ENCODE results near the gene MLLT1. TPM values are rescaled to one million over a fixed set of nuclear protein-coding genes. Genes with fewer than 3 reads are reported as not detected.

Gene MLLT1
- total RNA-seq, 2 donors from 2014 or later = 16.3 to 23.7 TPM

GRCh38 chr19:6267552-6268381 lies 12.0 kb downstream of the MLLT1 start:
- TF ChIP-seq POLR2A (IDR thresholded peaks at IDR 0.05) = no peak
- no peak for TF ChIP-seq CTCF (IDR thresholded peaks at IDR 0.05)
- ATAC-seq (no peak), DNase-seq (no peak)
- Histone ChIP-seq H3K27me3 (no peaks in the 10 kb centered on the region), H3K4me3 (no peak overlapping the region), H3K36me3 (replicated peaks in 1 of 2; ENCODE audit: insufficient read depth in 1 of 2, low read depth in 2 of 2) (peaks cover 0 to 4% of the 10 kb centered on the region in 2 donors), H3K27ac (no peak overlapping the region), H3K4me1 (peaks cover 30% of the 10 kb centered on the region), H3K9me3 (no peaks in the 10 kb centered on the region)
- intact Hi-C loops (cut with DNase I) = loop anchor here (5.0 kb wide), 1 partner anchor 35 kb away; no protein-coding TSS in a partner anchor
- WGBS, 2 donors = 80 to 86% methylated on average over 17 of the region's 17 CpGs

GRCh38 chr19:6264803-6265202 lies 15.0 kb downstream of the MLLT1 start:
- 81 to 91% methylated on average over 4 of the region's 4 CpGs for WGBS, 2 donors
- H3K27me3 ChIP-seq = no peaks in the 10 kb centered on the region
- H3K4me1 ChIP-seq = peaks cover under 1% of the 10 kb centered on the region
- no peak for DNase-seq
- TF ChIP-seq POLR2A (IDR thresholded peaks at IDR 0.05) (no peak), CTCF (IDR thresholded peaks at IDR 0.05) (no peak)
- H3K27ac ChIP-seq = no peak overlapping the region
- H3K9me3 ChIP-seq = no peaks in the 10 kb centered on the region
- no peak overlapping the region for H3K4me3 ChIP-seq
- ATAC-seq = no peak
- peaks cover 0 to 2% of the 10 kb centered on the region in 2 donors for H3K36me3 ChIP-seq (replicated peaks in 1 of 2; ENCODE audit: insufficient read depth in 1 of 2, low read depth in 2 of 2)
- intact Hi-C loops (cut with DNase I) = loop anchor here (5.0 kb wide), 1 partner anchor 33 kb away; no protein-coding TSS in a partner anchor

GRCh38 chr19:6263735-6264444 lies 15.9 kb downstream of the MLLT1 start:
- Histone ChIP-seq H3K27ac (no peak overlapping the region), H3K9me3 (no peaks in the 10 kb centered on the region), H3K4me1 (peaks cover 6% of the 10 kb centered on the region), H3K27me3 (no peaks in the 10 kb centered on the region), H3K4me3 (no peak overlapping the region), H3K36me3 (replicated peaks in 1 of 2; ENCODE audit: insufficient read depth in 1 of 2, low read depth in 2 of 2) (peaks cover 0 to 1% of the 10 kb centered on the region in 2 donors)
- ATAC-seq (no peak), DNase-seq (no peak)
- intact Hi-C loops (cut with DNase I) = no loop called here
- TF ChIP-seq CTCF (IDR thresholded peaks at IDR 0.05) (no peak), POLR2A (IDR thresholded peaks at IDR 0.05) (no peak)
- WGBS, 2 donors = 79 to 86% methylated on average over 17 to 18 of the region's 18 CpGs

- H3K4me3 ChIP-seq = no peak overlapping the region
- DNase-seq = no peak
- WGBS, 2 donors = 81 to 87% methylated on average over 11 of the region's 12 CpGs
- TF ChIP-seq POLR2A (IDR thresholded peaks at IDR 0.05) = no peak
- TF ChIP-seq CTCF (IDR thresholded peaks at IDR 0.05) = no peak
- no peak for ATAC-seq
- no peak overlapping the region for H3K27ac ChIP-seq
- H3K36me3 ChIP-seq (replicated peaks in 1 of 2; ENCODE audit: insufficient read depth in 1 of 2, low read depth in 2 of 2) = peaks cover 0 to 1% of the 10 kb centered on the region in 2 donors
- no peaks in the 10 kb centered on the region for H3K9me3 ChIP-seq
- H3K4me1 ChIP-seq = peaks cover 6% of the 10 kb centered on the region
- intact Hi-C loops (cut with DNase I) = no loop called here
- no peaks in the 10 kb centered on the region for H3K27me3 ChIP-seq
Observed at GRCh38 chr19:6263306-6263705, 16.5 kb downstream of the MLLT1 start.
